PC-3 (cell line): ENCODE measurements around the gene CA5A. TPM values are rescaled to one million over a fixed set of nuclear protein-coding genes. Genes with fewer than 3 reads are reported as not detected.
"Not testable (repeated sequence)": the region's sequence is repeated elsewhere in the genome, so short reads cannot be mapped to it uniquely, and the experiment has no call there.

Experiments used
- ATAC-seq: fragments of 200-7000 bp; cut with Tn5 transposase; 2 replicates; pipeline ENCODE4 v1.9.1; 2020; ENCODE audit warnings: mild to moderate bottlenecking, moderate library complexity
- BruUV-seq: library from RNA; stranded (reverse); fragments of 400-500 nt; replicated peaks from 2 replicates; lab custom pipeline; 2021; lab: Mats Ljungman, UMichigan
- CTCF ChIA-PET: fragments of 300-600 bp; sonication (Branson Sonifier 250); formaldehyde crosslinking; loops from one replicate; lab custom pipeline; 2022; ENCODE audit warnings: antibody characterized with exemption; lab: Charles Lee
- POLR2A ChIA-PET: fragments of 300-600 bp; sonication (Branson Sonifier 250); formaldehyde crosslinking; loops from one replicate; lab custom pipeline; 2022; ENCODE audit warnings: antibody characterized with exemption; ENCODE audit not compliant: unreplicated experiment; lab: Charles Lee
- DNase-seq: peaks from one replicate; pipeline ENCODE4 v3.0.0-alpha.2; 2015
- H2AFZ ChIP-seq: fragments of 300-600 bp; sonication (generic); 2 replicates; pipeline ENCODE4 v1.6.0; 2016; ENCODE audit warnings: antibody characterized with exemption, low read length
- H3F3A ChIP-seq: fragments of 300-600 bp; sonication (generic); one replicate; pipeline ENCODE4 v1.6.0; 2017; ENCODE audit warnings: antibody characterized with exemption, low read length, control low read depth, mild to moderate bottlenecking; ENCODE audit not compliant: unreplicated experiment
- H3K27ac ChIP-seq: fragments of 300-600 bp; sonication (generic); 2 replicates; pipeline ENCODE4 v1.5.1; 2016; ENCODE audit warnings: mild to moderate bottlenecking, low read length
- H3K27me3 ChIP-seq: fragments of 300-600 bp; sonication (generic); 2 replicates; pipeline ENCODE4 v1.6.1; 2016; ENCODE audit warnings: low read length, mixed read lengths
- H3K36me3 ChIP-seq: fragments of 300-600 bp; sonication (generic); 2 replicates; pipeline ENCODE4 v1.6.1; 2016; ENCODE audit warnings: low read depth, mixed run types, low read length, mixed read lengths
- H3K4me1 ChIP-seq: fragments of 300-600 bp; sonication (generic); 2 replicates; pipeline ENCODE4 v1.5.1; 2016; ENCODE audit warnings: low read length; ENCODE audit not compliant: insufficient read depth
- H3K4me2 ChIP-seq: fragments of 300-600 bp; sonication (generic); 2 replicates; pipeline ENCODE4 v1.6.0; 2016; ENCODE audit warnings: low read length
- H3K4me3 ChIP-seq: fragments of 300-600 bp; sonication (generic); 2 replicates; pipeline ENCODE4 v1.5.1; 2016; ENCODE audit warnings: mild to moderate bottlenecking, low read length, mixed read lengths
- H3K79me2 ChIP-seq: fragments of 300-600 bp; sonication (generic); 2 replicates; pipeline ENCODE4 v1.6.1; 2017; ENCODE audit warnings: low read length, mixed read lengths
- H3K9ac ChIP-seq: fragments of 300-600 bp; sonication (generic); 2 replicates; pipeline ENCODE4 v1.6.0; 2016; ENCODE audit warnings: mild to moderate bottlenecking, low read length
- H3K9me2 ChIP-seq: fragments of 300-600 bp; sonication (generic); replicated peaks from 2 replicates; pipeline ENCODE4 v1.6.1; 2016; ENCODE audit warnings: mixed run types, low read length, mixed read lengths
- H3K9me3 ChIP-seq: fragments of 300-600 bp; sonication (generic); 2 replicates; pipeline ENCODE4 v1.6.1; 2016; ENCODE audit warnings: low read length, mixed read lengths
- H4K20me1 ChIP-seq: fragments of 300-600 bp; sonication (generic); 2 replicates; pipeline ENCODE4 v1.6.1; 2016; ENCODE audit warnings: low read length, mixed read lengths
- EZH2 ChIP-seq: fragments of 300-600 bp; sonication (generic); IDR thresholded peaks from one replicate; pipeline ENCODE4 v1.6.1; 2017; ENCODE audit warnings: antibody characterized with exemption, mild to moderate bottlenecking, low read length; ENCODE audit not compliant: unreplicated experiment
- EZH2phosphoT487 ChIP-seq: fragments of 300-600 bp; sonication (generic); IDR thresholded peaks from 2 replicates; pipeline ENCODE4 v1.6.1; 2018; ENCODE audit warnings: mild to moderate bottlenecking, antibody characterized with exemption, low read length, borderline replicate concordance
- intact Hi-C: fragments of 100-400 bp; cut with micrococcal nuclease; formaldehyde crosslinking; loops from 2 replicates; pipeline ENCODE4 v1.9.0; 2023
- total RNA-seq: library from RNA; depleted of rRNA; stranded (reverse); fragments of >200 nt; gene quantifications from 2 replicates; pipeline ENCODE4 v1.2.3, GENCODE V29; 2014
- TF ChIP-seq, protein P1 (sequence below): fragments of 300-600 bp; sonication (generic); conservative IDR thresholded peaks from 2 replicates; pipeline ENCODE4 v1.5.1; 2017; ENCODE audit warnings: antibody characterized with exemption, low read depth, mild to moderate bottlenecking, low read length

Gene CA5A
- total RNA-seq, 1 experiment from 2014 or later: not detected

GRCh38 chr16:87939562-87940423, 3.5 kb upstream of the CA5A start:
- no peak overlapping the region for H3K27ac ChIP-seq
- TF ChIP-seq, protein P1, sequence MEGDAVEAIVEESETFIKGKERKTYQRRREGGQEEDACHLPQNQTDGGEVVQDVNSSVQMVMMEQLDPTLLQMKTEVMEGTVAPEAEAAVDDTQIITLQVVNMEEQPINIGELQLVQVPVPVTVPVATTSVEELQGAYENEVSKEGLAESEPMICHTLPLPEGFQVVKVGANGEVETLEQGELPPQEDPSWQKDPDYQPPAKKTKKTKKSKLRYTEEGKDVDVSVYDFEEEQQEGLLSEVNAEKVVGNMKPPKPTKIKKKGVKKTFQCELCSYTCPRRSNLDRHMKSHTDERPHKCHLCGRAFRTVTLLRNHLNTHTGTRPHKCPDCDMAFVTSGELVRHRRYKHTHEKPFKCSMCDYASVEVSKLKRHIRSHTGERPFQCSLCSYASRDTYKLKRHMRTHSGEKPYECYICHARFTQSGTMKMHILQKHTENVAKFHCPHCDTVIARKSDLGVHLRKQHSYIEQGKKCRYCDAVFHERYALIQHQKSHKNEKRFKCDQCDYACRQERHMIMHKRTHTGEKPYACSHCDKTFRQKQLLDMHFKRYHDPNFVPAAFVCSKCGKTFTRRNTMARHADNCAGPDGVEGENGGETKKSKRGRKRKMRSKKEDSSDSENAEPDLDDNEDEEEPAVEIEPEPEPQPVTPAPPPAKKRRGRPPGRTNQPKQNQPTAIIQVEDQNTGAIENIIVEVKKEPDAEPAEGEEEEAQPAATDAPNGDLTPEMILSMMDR: no peak
- TF ChIP-seq EZH2phosphoT487 (no peak), EZH2 (no peak)
- H2AFZ ChIP-seq: no peak overlapping the region
- no peaks in the 10 kb centered on the region for H3K9me3 ChIP-seq
- no peak overlapping the region for H3K4me2 ChIP-seq
- H3K4me1 ChIP-seq: peaks cover 1% of the 10 kb centered on the region
- H3K9ac ChIP-seq: no peak overlapping the region
- no peaks in the 10 kb centered on the region for H3K27me3 ChIP-seq
- H3K79me2 ChIP-seq: no peaks in the 10 kb centered on the region
- no peaks in the 10 kb centered on the region for H3F3A ChIP-seq
- H3K9me2 ChIP-seq: no peaks in the 10 kb centered on the region
- intact Hi-C loops: no loop called here
- H3K36me3 ChIP-seq: no peaks in the 10 kb centered on the region
- no peaks in the 10 kb centered on the region for H4K20me1 ChIP-seq
- ATAC-seq (no peak), DNase-seq (no peak)
- ChIA-PET CTCF (no interaction called here), POLR2A (no interaction called here)
- no TSS peak for BruUV-seq
- H3K4me3 ChIP-seq: no peak overlapping the region

DNA sequence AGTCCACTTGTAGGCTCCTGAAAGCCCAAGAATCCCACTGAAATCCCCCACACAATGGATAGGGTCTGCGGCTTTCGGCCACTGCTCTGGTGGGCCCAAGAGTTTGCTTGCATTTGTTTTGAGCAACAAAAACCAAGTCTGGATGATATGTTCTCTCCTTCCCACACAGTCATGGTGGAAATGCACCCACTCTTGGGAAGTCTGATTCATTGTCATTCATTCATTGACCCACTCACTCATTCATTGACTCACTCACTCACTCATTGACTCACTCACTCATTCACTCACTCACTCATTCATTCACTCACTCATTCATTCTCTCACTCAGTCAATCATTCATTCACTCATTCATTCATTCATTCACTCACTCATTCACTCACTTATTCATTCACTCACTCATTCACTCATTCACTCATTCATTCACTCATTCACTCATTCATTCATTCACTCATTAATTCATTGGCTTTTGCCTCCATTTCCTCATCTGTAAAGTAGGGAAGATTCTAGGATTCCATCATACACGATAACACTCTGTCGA, 2.2 kb upstream of the CA5A start:
- Histone ChIP-seq H3K36me3 (no peaks in the 10 kb centered on the region), H3K79me2 (no peaks in the 10 kb centered on the region), H3K4me2 (no peak overlapping the region), H4K20me1 (no peaks in the 10 kb centered on the region), H3K4me3 (no peak overlapping the region), H3K4me1 (no peaks in the 10 kb centered on the region), H3F3A (no peaks in the 10 kb centered on the region), H3K27ac (no peak overlapping the region), H3K9me2 (no peaks in the 10 kb centered on the region), H3K9me3 (no peaks in the 10 kb centered on the region), H3K9ac (no peak overlapping the region), H3K27me3 (no peaks in the 10 kb centered on the region), H2AFZ (no peak overlapping the region)
- TF ChIP-seq EZH2 (no peak), EZH2phosphoT487 (no peak)
- TF ChIP-seq, protein P1: no peak
- intact Hi-C loops: no loop called here
- ChIA-PET POLR2A (no interaction called here), CTCF (no interaction called here)
- ATAC-seq (no peak), DNase-seq (no peak)
- BruUV-seq: no TSS peak

DNA sequence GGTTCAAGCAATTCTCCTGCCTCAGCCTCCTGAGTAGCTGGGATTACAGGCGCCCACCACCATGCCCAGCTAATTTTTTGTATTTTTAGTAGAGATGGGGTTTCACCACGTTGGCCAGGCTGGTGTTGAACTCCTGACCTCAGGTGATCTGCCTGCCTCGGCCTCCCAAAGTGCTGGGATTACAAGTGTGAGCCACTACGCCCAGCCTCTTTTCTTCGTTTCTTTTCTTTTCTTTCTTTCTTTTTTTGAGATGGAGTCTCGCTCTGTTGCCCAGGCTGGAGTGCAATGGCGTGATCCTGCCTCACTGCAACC, 858 bp upstream of the CA5A start:
- ATAC-seq, H3K4me2 ChIP-seq, H2AFZ ChIP-seq, H3K9ac ChIP-seq, H3K27ac ChIP-seq, H4K20me1 ChIP-seq, BruUV-seq, H3K79me2 ChIP-seq, H3K9me3 ChIP-seq, intact Hi-C loops, POLR2A ChIA-PET, H3K4me1 ChIP-seq, DNase-seq, H3K4me3 ChIP-seq, H3K27me3 ChIP-seq, H3K9me2 ChIP-seq, CTCF ChIA-PET, H3K36me3 ChIP-seq, H3F3A ChIP-seq: not testable (repeated sequence)

- H4K20me1 ChIP-seq, intact Hi-C loops, POLR2A ChIA-PET, ATAC-seq, H2AFZ ChIP-seq, H3K4me3 ChIP-seq, H3K9me3 ChIP-seq, H3K4me1 ChIP-seq, H3K9ac ChIP-seq, BruUV-seq, H3K36me3 ChIP-seq, CTCF ChIA-PET, H3K79me2 ChIP-seq, H3F3A ChIP-seq, H3K27ac ChIP-seq, H3K27me3 ChIP-seq, H3K4me2 ChIP-seq, DNase-seq, H3K9me2 ChIP-seq: not testable (repeated sequence)
These were observed 334 bp downstream of the CA5A start for GRCh38 chr16:87936016-87936374.

DNA sequence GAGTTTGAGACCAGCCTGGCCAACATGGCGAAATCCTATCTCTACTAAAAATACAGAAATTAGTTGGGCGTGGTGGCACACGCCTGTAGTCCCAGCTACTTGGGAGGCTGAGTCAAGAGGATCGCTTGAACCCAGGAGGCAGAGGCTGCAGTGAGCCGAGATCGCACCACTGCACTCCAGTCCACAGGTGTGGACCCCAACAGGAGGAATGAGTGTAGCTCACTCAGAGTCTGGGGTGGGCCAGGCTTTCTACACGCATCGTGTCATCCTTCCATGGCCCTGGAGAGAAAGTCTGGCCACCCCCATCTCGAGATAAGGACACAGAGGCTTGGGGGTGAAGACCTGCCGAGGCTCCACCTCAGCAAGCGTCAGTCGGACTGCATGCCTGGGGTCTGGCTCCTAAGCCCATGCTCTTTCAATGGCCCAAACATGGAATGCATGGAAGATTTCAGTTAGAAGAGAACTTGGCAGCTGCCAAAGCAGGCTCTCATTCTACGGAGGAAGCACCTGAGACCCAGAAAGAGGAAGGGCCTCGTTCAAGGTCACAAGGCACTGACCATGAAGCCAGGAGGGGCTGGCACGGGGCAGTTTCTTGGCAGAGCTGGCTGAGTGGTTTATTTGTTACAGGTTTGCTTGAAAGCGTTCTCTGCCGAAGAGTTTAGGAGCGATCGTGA, 1.4 kb downstream of the CA5A start:
- H3K4me1 ChIP-seq, BruUV-seq, H3K79me2 ChIP-seq, H3K27me3 ChIP-seq, H3K9ac ChIP-seq, H2AFZ ChIP-seq, ATAC-seq, H3K9me3 ChIP-seq, CTCF ChIA-PET, H4K20me1 ChIP-seq, H3K36me3 ChIP-seq, H3K9me2 ChIP-seq, DNase-seq, H3K4me2 ChIP-seq, H3F3A ChIP-seq, POLR2A ChIA-PET, intact Hi-C loops, H3K27ac ChIP-seq, H3K4me3 ChIP-seq: not testable (repeated sequence)
